GM18858 (cell line): ENCODE results near the gene TBC1D19.
"Not testable (repeated sequence)": the region's sequence is repeated elsewhere in the genome, so short reads cannot be mapped to it uniquely, and the experiment has no call there.

ENCODE experiments used
- ATAC-seq: cut with Tn5 transposase; IDR thresholded peaks from one replicate; pipeline ENCODE4 v1.9.1; 2021; ENCODE audit not compliant: unreplicated experiment

TBC1D19 gene

DNA sequence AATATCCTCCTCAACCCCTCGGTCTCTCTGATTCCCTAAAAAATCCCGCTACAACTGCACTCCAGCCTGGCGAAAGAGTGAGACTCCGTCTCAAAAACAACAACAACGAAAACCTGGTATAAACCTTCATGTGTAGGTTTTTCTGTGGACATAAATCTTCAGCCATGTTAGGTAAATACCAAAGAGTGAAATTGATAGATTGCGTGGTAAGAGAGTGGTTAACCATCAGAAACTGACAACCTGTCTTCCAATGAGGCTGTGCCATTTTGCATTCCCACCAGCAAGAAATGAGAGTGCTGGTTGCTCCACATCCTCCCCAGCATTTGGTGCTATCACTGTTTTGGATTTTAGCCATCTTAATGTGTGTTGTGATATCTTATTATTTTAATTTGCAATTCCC is 10.9 kb downstream of the TBC1D19 start:
- ATAC-seq: no peak

DNA sequence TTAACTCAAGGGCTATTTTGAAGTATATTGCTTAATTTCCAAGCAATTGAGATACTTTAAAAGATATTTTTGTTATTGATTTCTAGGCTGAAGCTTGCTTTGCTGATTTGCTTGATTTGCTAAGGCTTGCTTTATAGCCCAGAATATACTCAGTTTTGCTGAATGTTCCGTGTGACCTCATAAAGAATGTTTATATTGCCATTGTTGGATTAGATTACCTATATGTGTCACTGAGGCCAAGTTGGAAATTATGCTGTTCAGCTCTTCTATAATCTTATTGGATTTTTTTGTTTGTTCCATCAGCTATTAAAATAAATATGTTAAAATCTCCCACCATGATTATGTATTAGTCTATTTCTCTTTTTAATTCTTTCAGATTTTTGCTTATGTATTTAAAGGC is 13.0 kb downstream of the TBC1D19 start:
- no peak for ATAC-seq

DNA sequence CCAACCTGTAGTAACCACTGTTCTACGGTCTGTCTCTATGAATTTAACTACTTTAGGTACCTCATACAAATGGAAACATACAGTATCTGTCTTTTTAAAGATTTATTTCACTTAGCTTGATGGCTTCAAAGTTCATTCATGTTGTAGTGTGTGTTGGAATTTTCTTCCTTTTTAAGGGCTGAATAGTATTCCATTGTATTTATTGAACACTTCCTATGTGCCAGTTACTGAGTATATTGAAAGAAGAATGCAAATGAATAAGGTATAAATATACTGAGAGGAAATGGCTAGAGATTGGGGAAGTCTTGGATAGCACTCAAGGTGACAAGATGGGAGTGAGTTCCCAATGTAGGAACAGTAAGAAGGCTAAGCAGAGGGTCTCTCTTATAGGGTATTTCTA is 17.3 kb downstream of the TBC1D19 start:
- no peak for ATAC-seq

DNA sequence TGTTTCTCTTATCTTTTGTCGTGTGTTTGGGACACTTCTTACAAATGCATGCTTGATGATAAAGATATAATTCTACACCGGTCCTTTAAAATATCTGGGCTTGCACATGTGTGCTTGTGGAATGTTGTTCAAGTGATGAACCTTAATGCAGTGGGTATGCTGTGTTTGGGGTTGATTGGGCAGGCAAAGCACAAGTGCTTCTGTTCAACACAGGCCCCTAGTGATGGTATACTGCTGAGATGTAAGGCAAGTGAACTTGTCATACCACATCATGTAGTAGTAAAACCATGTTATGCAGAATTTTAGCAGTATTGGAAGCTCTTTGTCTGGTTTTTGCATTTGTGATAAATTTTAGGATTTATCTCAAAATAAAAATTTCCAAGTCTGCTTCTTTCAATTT is 23.9 kb downstream of the TBC1D19 start:
- no peak for ATAC-seq

DNA sequence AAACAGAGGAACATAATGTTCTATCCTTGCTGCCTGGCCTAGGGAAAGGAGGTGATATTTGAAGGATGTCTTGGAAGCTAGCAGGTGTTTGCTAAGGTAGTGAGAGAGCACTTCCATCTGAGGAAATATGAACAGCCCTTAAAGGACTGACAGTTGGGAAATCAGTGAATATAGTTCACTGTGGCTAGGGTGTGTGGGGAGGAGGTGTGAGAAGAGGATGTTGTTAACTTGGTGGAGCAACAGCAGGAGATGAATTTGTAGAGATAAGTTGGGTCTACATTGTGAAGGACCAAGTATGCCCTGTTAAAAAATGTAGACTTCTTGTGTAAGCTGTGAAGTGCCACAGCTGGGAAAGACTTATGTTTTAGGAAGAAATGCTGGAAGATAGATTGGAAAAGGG is 25.5 kb downstream of the TBC1D19 start:
- ATAC-seq: no peak

DNA sequence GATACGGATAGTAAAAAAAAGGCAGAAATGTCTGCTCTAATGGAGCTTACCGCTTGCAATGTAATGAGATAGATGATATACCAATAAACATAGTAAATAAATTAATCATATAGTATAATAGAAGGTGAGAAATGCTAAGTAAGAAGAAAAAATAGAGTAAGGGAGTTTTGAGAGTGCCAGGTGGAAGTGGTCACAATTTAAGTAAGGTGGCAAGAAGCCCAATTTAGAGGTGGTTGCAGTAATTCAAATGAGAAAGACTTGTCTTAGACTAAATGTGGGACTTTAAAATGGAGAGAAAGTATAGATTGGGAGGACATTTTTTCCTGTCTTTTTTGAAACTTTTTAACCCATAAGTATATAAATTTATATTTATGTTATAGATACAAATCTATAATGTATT is 26.0 kb downstream of the TBC1D19 start:
- no peak for ATAC-seq

DNA sequence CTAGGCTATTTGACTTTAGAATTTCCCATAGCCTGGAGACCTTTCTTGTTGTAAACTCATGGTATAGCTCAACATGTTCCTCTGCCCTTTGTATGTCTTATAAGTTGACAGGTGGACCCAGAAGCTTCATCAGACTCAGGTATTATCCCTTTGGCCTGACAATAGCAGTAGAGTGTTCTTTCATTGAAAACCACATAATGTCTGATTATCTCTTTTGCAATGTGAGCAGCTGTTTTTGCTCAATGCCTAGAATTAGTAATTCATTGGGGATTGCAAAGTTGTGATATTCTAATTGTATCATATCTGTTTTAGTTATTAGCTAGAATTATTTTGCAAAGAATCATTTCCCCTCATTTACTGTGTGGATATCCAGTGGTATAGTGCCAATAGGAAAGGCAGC is 27.5 kb downstream of the TBC1D19 start:
- ATAC-seq: no peak

DNA sequence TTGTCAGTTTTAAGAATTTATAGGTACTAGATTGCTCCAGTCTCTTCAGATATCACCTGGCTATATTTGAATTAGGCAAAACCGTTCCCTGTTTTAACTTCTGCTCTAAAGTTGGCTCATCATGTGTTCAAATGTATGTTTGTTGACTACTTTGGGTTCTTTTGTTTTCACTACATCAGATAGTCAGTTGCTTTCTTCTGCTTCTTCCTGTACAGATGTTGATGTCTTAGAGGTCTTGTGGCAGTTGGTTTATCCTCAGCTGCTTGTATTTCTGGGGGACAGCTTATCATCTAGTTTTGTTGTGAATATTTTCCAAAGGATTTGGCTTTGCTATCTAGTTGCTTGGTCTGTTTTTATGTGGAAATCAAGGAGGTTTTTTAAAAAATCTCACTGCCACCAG is 28.0 kb downstream of the TBC1D19 start:
- no peak for ATAC-seq

DNA sequence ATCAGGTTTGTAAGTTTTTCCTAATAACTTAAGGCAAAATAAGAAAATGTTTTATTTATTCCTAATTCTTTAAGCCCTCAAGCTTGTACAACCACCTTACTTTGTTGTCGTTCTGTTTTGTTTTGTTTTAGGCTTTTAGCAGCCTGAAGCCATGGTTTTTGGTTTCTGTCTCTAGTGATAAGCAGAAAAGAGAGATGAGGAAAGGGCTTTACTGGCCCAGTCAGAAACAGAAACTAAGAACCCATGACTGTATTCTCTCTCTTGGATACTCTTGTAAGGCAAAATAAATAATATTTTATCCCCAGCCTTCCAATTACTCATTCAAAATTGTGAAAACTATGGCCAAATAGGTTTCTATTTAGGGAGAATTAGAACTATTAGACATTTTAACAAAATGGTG is 29.4 kb downstream of the TBC1D19 start:
- ATAC-seq: no peak

DNA sequence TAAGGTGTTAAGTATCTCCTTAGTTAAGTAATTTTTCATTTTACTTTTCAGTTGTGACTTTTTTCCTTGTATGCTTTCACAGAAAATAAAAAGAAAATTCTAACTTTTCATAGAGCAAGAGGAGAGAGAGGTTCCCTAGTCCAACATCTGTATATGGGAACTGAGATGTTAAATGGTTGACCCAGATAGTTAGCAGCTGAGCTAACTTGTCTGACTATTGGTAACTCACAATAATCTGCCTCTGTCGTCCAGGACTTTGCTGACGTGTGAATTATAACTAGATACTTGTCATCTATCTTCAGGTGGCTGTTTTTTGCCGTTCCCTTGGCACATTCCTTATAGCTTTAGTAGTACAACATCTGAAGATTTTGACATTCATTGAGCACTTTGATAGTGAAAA is 29.9 kb downstream of the TBC1D19 start:
- ATAC-seq: no peak

DNA sequence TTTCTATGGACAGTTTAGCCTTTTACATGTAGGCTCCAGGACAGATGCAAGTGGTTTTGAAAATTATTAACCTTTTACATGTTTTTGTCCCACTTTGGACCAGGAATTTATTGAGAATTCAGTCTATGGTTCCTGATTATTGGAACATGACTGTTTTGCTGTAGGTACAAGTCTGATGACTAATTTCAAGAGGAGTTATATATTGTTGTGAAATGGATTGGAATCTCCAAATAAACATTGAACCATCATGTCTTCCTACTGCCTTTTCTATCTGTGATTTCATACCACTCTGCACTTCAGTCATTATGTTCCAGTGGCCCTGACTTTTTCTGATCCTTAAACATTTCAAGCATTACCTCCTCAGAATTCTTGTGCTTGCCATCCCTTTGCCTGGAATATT is 35.9 kb downstream of the TBC1D19 start:
- ATAC-seq: no peak

DNA sequence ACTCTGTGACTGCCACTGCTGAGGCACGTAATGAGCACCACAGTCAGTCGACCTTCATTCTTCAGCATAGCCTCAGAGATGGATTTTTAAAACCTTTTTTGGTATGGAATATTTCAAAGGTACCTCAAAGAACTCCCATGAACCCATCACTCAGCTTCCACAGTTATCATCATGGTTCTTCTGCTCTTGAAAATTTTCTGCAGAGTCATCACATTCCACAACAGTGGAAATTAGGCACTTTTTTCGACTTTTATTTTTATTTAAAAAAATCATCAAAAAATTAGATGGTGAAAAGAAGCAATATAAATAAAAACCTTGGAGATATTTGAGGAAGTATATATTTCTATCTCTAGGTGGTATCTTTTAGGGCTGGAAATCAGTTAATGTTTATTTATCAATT is 37.5 kb downstream of the TBC1D19 start:
- no peak for ATAC-seq

DNA sequence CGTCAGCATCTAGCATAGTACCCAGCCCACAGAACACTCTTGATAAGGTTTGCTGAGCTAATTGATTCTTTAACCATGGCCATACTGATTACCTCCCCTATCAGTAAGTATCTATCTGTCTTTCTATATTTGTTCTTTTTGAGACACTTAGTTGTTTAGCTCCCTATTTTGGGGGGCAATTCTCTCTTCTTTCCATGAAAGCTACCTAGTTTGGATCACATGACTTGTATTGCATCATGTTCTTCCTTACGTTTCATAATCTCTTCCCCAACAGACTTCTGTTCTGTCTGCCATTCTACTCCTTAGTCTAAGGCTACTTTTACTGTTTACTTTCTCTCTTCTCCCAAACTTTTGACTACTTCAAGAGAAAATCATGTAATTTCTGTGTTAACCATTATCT is 39.0 kb downstream of the TBC1D19 start:
- ATAC-seq: no peak

DNA sequence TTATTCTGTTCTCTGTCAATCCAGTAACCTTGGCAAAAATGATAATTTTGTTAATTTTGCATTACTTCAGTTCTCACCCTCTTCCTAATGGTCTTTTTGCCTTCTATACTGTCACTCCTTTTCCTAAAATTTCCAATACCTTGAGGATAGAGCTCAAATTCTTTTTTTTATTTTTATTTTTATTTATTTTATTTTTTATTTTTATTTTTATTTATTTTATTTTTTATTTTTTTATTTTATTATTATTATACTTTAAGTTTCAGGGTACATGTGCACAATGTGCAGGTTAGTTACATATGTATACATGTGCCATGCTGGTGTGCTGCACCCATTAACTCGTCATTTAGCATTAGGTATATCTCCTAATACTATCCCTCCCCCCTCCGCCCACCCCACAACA is 42.8 kb downstream of the TBC1D19 start:
- ATAC-seq: not testable (repeated sequence)

DNA sequence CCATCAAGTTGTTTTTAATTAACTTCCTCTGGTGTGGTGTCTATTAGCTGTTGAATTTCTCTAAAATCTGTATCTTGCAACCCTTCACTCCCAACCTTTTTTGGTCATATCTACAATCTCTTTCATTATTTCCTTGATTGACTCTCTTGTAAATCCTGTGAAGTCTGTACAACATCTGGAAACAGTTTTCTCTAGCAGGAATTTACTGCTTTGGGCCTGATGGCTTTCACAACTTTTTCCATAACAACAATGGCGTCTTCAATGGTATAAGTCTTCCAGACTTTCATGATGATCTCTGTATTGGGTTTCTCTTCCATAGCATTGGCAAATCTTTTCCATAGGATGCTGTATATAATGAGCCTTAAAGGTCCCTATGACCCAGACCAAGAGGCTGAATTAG is 49.0 kb downstream of the TBC1D19 start:
- no peak for ATAC-seq

DNA sequence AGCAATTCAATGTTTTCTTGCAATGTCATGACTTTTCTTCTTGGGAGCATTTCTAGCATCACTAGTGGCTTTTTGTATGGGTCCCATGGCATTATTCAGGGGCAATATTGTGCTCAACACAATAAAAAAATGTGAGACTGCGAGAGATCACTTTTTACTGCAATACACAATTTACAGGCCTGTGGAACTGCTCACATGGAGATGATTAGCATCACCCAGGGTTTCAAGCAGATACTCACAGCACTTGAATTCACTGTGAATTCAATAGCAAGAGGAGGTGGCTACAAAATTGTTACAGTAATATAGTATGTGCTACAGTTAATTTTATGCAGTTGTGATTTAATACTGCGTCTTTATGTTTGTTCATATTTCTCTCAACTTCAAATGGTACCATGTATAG is 50.4 kb downstream of the TBC1D19 start:
- ATAC-seq: no peak

DNA sequence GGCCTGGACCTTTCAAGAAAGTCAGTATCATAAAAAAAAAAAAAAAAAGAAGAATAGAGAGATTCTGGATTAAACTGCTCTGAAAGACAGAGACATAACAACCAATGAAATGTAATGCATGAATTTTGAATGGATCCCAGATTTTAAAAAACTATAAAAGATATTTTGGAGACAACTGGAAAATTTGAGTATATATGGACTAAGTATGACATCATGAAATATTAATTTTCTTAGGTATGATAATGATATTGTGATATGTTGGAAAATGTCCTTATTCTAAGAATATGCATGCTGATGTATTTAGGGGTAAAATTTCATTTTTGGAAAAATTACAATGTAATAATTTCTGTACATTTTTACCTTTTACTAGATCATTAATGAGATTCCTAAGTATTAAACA is 52.6 kb downstream of the TBC1D19 start:
- no peak for ATAC-seq

DNA sequence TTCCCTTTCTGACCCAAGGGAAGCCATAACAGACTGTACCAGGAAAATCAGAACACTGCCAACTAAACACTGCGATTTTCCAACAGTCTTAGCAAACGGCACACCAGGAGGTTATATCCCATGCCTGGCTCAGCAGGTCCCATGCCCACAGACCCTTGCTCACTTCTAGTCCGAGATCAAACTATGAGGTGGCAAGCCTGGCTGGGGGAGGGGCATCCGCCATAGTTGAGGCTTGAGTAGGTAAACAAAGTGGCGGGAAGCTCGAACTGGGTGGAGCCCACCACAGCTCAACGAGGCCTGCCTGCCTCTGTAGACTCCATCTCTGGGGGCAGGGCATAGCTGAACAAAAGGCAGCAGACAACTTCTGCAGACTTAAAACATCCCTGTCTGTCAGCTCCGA is 56.8 kb downstream of the TBC1D19 start:
- ATAC-seq: not testable (repeated sequence)

DNA sequence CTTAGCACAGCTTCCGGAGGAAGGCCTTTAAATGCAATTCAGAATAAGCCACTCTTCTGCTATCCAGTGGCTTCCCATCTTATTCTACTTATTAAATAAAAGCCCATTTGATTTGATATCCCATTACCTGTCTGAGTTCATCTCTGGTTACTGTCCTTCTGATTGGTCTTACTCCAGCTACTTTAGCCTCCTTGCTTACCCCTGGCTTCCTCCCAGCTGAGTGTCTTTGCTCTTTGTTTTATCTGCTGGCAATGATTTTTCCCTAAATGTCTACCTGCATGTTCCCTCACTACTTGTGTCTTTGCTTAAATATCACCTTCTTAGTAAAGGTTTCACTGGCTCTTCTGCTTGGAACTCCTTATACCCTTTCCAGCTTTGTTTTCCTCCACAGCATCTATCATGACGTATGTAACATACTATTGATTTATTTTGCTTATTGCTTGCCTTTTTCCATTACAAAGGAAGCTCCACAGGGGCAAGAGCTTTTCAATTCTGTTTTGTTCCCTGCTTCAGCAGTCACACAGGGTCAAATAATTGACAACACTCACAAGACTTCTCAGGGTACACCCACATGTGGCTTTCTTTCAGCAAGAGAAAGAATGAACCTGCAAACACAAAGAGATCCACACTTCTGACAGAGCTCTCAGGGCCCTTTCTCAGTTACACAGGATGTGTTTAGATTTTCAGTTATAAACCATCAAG is 63.8 kb downstream of the TBC1D19 start:
- ATAC-seq: no peak

DNA sequence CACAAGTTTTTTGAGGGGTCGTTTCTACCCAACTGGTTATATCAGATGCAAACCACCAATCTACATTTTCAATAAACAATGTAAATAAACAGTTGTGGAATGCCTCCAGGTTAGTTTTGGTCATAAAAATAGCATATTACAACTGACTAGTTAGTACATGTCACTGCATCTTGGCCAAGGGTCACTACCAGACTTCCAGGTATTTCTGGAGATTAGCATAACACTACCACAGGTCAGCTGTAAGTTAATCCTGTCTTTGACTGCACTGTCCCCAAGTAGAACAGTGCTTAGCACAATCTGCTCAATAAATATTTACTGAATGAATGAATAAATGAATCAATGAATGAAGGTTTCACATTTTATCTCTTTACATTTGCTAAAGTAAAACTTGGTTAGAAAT is 64.4 kb downstream of the TBC1D19 start:
- ATAC-seq: no peak

DNA sequence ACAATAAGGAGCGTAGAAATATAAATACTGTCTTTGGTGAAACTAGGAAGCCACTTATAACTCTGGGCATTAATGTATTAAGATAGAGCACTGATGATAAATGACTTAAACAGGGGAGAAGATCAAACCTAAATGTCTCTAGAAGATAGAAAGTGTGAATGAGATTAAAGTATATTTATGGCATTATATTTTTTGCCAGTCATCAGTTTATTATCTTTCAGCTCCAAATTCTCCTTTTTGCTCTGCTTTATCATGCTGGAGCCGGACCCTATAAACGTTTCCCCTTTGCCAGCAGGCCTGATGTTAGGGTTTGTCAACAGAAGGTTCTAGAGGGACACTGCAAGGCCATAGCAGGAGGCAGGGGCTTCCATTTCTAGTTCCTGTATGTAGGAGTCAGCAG is 76.4 kb downstream of the TBC1D19 start:
- ATAC-seq: no peak

DNA sequence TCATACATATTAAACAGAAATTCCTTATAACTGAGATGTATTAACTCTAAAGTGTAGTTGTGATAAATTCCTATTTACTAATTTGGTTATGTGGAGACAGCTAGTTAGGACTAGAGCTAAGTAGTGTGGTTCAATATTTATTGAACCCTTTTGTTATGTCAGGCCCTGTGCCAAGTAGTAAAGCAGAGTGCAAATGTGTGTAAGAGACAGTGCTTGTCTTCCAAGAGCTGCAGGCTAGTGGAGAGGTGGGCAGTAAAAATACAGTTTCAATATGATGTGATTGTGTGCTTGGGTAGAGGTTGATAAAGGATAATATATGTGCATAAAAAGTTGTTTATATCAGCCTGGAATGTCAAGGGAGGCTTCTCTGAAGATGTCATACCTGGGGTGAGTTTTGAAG is 80.0 kb downstream of the TBC1D19 start:
- no peak for ATAC-seq

DNA sequence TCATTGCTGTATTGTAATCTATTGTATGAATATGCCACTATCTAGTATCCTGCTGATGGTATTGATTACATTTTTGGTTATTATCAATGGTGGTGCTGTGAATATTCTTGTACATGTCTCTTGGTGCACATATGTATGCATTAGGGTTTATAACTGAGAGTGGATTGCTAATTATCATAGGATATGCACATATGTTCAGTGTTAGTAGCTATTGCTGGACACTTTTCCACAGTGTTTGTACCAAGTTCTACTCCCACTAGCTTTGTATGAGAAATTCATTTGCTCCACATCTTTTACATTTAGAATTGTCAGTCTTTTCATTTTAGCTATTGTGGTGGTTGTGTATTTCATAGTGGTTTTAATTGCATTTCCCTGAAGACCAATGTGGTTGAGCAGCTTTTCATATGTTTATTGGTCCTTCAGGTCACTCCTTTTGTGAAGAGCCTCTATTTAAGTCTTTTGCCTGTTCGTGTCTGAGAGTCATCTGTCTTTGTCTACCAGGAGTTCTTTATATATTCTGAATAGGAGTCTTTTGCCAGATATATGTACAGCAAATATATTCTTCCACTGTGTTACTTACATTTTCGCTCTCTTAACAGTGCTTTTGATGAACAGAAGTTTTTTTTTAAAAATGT is 87.1 kb downstream of the TBC1D19 start:
- ATAC-seq: no peak
